ENCODE measurements around the gene PLEKHG2.
A peak's percentile ranks its signal among the peaks of the same experiment; 100 is the strongest.

The PLEKHG2 gene

DNA sequence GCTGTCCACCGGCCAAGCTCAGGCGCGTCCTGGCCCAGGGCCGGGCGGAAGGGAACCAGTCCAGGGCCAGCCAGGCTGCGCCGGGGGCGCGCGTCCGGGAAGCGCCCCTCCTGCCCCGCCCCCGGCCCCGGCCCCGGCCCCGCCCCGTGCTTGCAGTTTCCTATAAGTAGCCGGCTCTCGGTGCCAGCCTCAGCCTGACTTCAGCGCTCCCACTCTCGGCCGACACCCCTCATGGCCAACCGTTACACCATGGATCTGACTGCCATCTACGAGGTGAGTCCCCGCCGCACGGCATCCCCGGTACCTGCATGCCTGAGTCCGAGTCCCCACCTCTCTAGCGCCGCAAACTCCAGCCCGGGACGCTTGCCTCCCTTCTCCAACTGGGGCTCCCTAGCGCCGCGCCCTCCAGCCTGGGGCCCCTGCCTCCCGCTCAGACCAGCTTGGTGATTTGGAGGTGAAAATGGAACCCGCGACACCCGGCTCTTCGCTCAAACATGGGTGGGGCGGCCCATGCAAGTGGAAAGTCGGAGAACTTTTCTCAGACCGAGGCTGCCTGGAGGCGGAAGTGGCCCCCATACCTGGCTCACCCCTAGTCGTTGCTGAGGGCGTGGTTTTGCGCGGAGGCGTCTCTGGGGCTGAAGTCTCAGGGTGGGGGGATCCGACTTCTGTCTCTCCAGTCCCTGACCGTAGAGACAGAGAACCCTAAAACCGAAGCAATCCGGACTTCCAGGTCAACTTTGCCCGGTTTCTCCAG is 5.6 kb upstream of the PLEKHG2 start, which contains the start of gene ZFP36:
TSS of gene ZFP36 (plus strand) at position 192 of the 754 bp plus-strand sequence. CDS start at position 250, 58 bp downstream.
- DNase-seq = peak; percentile 85

DNA sequence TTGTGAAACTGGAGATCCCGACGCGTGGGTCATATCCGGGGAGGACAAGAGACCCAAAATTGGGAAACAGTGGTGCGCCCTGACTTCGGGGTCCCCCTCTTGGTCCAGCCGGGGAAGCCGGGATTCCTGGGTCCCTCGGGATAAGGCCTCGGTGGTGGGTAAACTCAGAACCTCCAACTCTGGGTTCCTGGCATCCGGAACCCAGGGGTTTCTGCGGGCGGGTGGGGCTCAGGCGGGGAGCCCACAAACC is 5.1 kb upstream of the PLEKHG2 start:
- DNase-seq = no peak

DNA sequence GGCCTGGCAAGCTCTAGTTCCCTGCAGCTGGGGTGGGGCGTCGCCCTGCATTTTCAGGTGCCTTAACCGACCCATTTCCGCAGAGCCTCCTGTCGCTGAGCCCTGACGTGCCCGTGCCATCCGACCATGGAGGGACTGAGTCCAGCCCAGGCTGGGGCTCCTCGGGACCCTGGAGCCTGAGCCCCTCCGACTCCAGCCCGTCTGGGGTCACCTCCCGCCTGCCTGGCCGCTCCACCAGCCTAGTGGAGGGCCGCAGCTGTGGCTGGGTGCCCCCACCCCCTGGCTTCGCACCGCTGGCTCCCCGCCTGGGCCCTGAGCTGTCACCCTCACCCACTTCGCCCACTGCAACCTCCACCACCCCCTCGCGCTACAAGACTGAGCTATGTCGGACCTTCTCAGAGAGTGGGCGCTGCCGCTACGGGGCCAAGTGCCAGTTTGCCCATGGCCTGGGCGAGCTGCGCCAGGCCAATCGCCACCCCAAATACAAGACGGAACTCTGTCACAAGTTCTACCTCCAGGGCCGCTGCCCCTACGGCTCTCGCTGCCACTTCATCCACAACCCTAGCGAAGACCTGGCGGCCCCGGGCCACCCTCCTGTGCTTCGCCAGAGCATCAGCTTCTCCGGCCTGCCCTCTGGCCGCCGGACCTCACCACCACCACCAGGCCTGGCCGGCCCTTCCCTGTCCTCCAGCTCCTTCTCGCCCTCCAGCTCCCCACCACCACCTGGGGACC is 4.6 kb upstream of the PLEKHG2 start:
- no peak for DNase-seq

DNA sequence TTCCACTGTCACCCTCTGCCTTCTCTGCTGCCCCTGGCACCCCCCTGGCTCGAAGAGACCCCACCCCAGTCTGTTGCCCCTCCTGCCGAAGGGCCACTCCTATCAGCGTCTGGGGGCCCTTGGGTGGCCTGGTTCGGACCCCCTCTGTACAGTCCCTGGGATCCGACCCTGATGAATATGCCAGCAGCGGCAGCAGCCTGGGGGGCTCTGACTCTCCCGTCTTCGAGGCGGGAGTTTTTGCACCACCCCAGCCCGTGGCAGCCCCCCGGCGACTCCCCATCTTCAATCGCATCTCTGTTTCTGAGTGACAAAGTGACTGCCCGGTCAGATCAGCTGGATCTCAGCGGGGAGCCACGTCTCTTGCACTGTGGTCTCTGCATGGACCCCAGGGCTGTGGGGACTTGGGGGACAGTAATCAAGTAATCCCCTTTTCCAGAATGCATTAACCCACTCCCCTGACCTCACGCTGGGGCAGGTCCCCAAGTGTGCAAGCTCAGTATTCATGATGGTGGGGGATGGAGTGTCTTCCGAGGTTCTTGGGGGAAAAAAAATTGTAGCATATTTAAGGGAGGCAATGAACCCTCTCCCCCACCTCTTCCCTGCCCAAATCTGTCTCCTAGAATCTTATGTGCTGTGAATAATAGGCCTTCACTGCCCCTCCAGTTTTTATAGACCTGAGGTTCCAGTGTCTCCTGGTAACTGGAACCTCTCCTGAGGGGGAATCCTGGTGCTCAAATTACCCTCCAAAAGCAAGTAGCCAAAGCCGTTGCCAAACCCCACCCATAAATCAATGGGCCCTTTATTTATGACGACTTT is 3.9 kb upstream of the PLEKHG2 start:
- DNase-seq = peak; percentile 75

DNA sequence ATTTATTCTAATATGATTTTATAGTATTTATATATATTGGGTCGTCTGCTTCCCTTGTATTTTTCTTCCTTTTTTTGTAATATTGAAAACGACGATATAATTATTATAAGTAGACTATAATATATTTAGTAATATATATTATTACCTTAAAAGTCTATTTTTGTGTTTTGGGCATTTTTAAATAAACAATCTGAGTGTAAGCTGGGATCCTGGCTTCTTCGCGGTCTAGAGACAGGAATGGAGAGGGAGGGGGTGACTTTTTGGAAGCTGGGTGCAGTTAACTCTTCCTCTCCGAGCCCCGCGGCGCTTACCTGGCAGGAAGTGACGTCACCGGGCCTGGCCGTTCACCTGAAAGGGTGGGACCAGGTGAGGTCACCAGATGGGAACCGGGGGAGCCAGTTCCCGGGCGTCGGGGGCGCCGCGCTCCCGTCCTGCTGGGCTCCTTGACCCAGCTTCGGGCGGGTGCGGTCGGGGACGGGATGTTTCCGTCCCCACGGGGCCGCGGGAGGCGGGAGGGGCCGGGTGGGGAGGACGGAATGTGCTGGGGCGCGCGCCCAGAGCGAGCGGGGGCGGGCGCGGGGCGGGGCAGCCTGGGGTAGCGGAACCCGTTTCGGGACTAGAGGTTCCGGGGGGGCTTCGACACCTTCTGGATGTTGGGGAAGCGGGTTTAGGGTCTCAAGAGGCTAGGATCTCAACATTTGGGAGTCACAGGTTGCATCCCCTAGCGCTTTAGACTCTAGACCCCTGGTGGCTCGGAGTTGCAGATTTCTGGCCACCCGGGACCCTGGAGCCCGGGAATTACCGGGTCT is 3.1 kb upstream of the PLEKHG2 start:
- peak; percentile 99 for DNase-seq

DNA sequence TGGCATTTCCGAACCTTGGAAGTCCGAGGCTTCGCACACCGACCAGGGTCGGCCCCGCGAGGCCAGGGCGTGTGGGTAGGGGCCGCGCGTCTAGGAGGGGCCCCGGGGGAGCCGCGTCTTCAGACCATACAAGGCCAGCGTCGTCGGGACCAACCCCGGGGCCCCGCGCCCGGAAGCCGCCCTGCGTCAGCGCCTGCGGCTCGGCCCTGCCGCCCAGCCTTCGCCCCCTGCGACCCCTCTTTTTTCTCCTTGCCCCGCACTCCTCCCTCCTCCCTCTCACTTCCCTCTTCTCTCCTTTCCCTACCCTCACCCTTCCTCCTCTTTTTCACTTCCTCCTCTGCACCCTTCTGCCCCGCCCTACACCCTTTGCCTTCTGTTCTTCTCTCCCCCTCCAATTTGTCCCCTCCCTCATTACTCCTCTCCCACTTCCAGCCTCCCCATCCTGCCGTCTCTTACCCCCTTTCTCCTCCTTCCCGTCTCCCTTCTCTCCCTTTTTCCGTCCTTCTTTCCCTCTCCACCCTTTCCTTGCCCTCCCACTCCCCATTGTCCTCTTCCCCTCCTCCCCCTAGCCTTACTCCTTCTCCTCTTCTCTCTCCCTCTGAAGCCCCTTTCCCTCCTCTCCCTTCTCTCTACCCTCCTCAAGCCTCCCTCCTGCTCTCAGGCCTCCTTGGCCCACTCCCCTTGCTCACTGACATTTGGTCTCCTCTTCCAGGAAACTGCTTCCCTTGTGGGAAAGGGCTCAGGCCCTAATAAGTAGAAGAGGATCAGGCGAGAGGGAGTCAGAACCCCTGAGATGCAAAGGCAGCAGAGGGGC is 2.2 kb upstream of the PLEKHG2 start:
- peak; percentile 85 for DNase-seq

DNA sequence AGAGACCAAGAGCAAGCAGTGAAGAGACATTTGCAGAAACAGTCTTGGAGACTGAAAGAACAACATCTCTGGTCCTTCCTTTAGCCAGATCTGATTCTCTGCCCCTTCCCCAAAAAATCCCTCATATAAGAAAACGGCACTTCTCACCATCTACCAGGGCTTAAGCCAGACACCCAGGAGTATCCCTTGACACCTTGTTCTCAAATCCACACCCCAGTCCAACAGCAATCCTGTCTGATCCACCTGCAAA is 1.7 kb upstream of the PLEKHG2 start:
- no peak for DNase-seq

DNA sequence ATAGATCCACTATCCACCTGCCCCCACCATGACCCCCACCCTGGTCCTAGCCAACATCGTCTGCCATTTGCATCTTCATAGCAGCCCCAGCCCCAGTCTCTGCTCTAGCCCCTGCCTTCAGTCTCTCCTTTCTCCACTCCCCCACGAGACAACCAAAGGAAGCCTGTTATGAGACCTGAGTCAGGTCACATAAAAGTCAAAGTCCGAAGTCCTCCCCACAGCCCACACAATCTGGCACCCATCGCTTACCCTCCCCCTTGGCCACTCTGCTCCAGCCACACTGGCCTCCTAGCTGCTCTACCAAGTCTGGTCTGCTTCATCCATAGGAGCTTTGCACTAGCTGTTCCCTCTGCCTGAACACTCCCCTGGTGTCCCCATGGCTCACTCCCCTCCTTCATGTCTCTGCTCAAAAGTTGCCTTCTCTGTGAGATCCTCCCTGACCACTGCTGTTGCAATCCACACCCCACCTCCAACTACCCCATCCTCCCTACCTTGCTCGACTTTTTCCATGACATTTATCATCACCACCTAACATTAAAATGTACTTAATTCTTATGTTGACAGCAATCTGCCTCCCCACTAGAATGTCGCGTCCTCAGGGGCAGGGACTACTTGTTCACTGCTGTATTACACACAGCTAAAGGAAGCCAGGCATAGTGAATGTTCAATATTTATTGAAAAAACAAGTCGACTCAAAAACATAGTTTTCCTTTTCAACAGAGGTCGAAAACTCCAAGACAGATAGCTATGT is 1.2 kb upstream of the PLEKHG2 start:
- DNase-seq = peak; percentile 53

DNA sequence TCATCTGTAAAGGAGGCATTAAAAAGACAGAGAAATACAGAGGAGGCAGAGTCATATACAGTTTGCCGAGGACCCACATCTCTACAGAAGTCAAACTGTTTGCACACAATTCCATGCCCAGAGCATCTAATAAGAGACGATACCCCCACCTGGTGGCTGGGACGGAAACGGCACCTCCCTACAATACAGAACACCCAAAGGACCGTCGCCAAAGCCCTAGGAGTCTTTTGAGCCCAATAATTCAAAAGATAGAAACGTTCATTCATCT is 703 bp upstream of the PLEKHG2 start:
- peak; percentile 93 for DNase-seq

DNA sequence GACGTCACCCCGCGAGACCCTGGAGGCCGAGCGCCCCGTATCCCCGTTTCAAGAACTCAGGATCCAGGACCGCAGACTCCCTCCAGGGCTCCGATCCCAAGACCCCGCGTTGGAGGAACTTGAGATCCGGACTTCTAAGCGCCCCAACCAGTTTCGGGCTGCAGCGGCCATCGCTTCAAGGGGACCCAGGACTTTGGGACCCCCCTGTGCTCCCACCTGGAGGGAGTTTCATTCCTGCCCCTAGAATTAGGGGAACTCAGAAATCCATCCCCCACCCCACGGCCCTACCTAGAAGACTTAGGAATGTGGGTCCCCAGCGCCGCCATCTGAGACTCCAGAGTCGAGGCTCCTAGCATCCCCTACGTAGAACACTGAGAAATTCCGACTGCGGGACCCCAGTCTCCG is 400 bp downstream of the PLEKHG2 start:
- no peak for DNase-seq

DNA sequence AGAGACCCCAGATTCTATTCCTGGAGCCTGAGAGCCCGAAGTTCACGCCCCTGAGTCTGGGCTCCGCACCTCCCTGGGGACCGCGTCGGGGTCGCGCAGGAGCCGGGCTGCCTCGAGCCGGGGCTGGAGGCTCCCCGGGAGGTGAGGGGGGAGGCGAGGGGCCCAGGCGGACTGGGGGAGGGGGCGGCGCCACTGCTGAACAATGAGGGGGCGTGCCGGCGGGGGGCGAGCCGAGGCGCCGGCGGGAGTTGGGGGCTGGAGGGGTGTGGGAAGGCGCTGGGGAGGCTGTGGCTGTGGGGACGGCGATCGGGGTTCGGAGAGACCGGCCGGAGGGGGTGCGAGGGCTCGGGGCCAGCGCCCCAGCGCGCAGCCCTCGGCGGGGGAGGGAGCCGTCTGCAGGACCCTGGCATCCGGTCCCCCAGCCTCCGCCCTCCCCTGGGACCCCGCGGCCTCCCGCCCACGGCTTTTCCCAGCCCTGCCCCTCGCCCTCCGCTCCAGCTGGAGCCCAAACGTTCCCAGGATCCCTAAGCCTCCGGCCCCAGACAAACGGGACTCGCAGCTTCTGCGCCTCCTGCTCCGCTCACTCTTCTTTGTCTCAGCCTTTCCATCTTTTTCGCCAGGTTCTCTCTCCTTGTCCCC is 922 bp downstream of the PLEKHG2 start:
- peak; percentile 83 for DNase-seq

DNA sequence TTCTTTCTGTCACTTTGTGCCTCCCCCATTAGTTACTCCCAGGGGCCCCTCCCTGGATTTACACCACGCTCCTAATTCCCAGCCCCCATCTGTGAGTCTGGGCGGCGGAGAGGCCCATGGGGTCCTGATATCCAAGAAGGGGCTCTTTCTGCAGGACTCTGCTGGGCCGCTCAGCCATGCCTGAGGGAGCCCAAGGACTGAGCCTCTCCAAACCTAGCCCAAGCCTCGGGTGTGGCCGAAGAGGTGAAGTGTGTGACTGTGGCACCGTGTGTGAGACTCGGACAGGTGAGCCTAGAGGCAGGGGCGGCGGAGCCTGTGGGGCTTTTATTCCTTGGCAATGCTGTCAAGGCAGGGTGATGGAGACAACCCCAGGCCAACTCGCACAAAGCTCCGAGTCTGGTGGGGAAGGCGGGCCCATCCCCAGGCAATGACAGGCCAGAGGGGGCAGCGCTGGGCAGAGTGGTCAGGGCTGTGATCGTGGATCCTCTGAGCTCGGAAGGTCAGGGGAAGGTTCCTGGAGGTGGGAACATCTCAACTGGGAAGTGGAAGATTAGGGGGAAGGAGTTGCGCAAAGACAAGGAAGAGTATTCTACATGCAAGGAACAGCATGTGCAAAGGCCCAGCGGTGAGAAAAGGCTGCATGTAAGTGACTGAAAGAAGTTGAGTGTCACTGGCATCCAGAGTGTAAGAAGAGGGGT is 1.6 kb downstream of the PLEKHG2 start:
- no peak for DNase-seq

DNA sequence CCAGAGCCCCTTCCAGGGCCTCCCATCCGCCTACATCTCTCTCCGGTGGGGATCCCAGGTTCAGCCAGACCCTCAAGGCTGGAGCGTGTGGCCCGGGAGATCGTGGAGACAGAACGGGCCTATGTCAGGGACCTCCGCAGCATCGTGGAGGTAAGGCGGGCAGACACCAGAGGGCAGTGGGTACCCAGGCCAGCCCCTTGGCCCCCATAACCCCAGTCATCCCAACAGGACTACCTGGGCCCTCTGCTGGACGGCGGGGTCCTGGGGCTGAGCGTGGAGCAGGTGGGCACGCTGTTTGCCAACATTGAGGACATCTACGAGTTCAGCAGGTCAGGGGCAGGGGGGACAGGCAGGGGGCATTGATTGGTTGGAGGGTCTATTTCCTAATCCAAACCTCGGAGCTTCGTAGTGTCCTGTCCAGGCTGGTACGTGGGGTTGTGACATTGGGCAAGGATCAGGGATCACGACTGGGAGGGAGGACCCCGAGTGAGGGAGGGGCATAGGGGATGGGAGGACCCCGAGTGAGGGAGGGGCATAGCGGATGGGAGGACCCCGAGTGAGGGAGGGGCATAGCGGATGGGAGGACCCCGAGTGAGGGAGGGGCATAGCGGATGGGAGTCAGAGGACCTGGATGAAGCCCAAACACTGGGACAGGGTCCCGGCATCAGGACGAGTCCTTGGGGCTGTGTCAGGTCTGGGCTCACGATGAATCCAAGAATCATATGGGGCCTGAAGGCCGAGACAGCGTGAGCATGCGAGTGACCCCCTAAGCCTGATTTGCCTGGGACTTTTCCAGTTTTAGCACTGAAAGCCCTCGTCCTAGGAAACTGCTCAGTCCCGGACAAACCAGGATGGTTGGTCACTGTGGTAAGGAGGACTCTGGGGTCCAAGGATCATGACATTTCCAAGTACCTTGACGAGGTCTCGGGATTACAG is 2.9 kb downstream of the PLEKHG2 start:
- no peak for DNase-seq

DNA sequence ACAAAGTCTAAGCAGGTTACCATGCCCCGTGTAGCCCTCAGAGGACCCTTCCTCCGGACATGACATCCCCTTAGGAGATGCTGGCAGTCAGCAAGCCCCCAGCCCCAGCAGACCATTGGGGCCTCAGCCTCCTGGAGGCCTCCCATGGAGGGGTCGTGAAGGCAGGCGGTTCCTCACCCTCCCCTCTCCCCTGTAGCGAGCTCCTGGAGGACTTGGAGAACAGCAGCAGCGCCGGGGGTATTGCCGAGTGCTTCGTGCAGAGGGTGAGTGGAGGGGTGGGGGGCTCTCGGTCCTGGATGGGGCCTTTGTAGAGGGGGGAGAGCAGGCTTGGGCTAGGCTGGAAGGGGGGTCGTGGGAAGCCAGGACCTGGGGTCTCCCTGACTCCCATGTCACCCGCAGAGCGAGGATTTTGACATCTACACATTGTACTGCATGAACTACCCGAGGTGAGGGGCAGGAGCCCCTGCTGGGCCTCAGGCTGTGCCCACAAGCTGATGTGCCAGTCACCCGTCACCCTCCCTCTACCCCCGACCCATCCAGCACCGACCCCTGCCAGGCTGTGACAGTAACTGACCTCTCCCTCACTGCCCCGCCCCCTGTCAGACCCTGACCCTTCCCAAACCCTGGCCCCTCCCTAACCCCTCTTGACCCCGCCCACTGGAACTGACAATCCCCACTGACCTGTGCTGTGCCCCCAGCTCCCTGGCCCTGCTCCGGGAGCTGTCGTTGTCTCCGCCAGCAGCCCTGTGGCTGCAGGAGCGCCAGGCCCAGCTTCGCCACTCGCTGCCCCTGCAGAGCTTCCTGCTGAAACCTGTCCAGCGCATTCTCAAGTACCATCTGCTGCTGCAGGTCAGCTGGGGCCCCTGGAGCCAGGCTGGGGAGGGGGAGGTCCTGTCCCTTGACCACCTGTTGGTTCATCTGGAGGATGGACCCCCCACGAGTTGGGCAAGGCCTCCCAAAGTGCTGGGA is 4.0 kb downstream of the PLEKHG2 start:
- DNase-seq = peak; percentile 30

DNA sequence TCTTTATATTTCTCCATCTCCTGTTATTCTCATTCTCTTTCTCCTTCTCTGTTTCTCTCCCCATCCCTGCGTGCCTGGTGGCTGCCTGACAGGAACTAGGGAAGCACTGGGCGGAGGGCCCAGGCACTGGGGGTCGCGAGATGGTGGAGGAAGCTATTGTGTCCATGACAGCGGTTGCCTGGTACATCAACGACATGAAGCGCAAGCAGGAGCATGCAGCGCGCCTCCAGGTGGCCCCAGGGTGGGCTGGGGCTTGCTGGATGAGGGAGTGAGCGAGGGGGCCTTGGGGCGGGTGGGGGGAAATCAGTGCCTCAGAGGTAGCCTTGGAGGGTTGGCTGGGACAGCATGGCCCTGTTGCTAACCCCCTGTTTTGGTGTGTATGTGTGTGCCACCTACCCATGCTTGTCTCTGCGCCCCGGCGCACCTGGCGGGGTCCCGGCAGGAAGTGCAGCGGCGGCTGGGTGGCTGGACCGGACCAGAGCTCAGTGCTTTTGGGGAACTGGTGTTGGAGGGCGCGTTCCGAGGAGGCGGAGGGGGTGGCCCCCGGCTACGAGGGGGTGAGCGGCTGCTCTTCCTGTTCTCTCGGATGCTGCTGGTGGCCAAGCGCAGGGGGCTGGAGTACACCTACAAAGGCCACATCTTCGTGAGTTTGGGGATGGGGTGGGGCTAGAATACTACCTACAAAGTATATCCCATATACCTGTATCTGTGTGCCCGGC is 5.2 kb downstream of the PLEKHG2 start:
- no peak for DNase-seq

DNA sequence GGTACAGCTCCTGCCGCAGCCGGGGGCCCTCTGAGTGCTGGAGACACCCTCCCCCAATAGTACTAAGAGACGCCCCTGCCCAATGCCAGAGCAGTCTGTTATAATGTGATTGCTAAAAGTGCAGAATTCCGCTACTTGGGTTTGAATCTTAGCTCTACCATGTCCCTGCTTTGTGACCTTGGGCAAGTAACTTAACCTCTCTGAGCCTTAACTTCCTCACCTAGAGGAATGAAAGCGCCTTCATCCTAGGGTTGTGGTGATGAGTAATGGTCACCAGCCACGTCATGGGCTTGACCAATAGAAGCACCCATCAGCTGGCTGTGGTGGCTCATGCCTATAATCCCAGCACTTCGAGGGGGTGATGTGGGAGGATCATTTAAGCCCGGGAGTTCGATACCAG is 6.5 kb downstream of the PLEKHG2 start:
- no peak for DNase-seq

DNA sequence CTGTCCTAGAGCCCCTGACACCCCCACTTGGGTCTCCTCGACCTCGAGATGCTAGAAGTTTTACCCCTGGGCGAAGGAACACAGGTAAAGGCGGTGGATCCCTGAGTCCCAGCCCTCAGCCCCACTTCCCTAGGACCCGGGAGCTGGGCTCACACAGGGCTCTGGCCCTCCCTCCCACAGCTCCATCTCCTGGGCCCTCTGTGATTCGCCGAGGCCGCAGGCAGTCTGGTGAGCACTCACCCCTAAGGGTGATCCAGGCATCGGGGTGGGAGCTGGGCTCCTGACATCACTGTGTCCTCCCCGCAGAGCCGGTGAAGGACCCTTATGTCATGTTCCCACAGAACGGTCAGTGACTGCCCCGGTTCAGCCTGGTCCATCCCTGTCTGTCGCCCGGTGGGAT is 8.3 kb downstream of the PLEKHG2 start:
- DNase-seq = no peak

DNA sequence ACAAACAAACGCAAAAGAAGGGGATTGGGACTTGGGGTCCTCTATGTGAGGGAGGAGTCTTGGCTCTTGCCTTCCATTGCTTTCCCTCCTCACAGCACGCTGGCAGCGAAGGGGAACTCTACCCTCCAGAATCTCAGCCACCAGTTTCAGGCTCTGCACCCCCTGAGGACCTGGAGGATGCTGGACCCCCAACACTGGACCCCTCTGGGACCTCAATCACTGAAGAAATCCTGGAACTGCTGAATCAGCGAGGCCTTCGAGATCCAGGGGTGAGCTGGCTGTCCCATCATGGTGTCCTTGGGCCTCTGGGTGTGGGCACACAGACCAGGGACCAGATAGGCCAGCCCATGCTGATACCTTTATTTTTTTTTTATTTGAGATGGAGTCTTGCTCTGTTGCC is 9.6 kb downstream of the PLEKHG2 start:
- DNase-seq = no peak
